CMK (cell line): ENCODE data around the gene AFDN.
"Not testable (repeated sequence)": the region's sequence is repeated elsewhere in the genome, so short reads cannot be mapped to it uniquely, and the experiment has no call there.

ENCODE experiments used
- DNase-seq: peaks from one replicate; pipeline ENCODE4 v3.0.0-alpha.2; 2010; ENCODE audit warnings: low read depth

The AFDN gene

GRCh38 chr6:167956491-167956890, 129.8 kb downstream of the AFDN start:
- DNase-seq: no peak

GRCh38 chr6:167956983-167957492, 130.3 kb downstream of the AFDN start:
- DNase-seq: no peak

- DNase-seq: no peak
Observed at GRCh38 chr6:167957626-167958025, 130.9 kb downstream of the AFDN start.

- DNase-seq: no peak
Observed at GRCh38 chr6:167960579-167960978, 133.9 kb downstream of the AFDN start.

- no peak for DNase-seq
Observed at GRCh38 chr6:167962711-167963110, 136.0 kb downstream of the AFDN start.

- DNase-seq: no peak
Observed at GRCh38 chr6:167963589-167964057, 136.9 kb downstream of the AFDN start.

- no peak for DNase-seq
Observed at GRCh38 chr6:167965592-167966539, 139.2 kb downstream of the AFDN start.

GRCh38 chr6:167966540-167966905, 139.8 kb downstream of the AFDN start:
- DNase-seq: no peak

- peak; percentile 20 for DNase-seq
Observed at GRCh38 chr6:167968091-167968490, 141.4 kb downstream of the AFDN start.

GRCh38 chr6:167970230-167970629, 143.5 kb downstream of the AFDN start:
- DNase-seq: no peak

- no peak for DNase-seq
Observed at GRCh38 chr6:167972193-167972592, 145.5 kb downstream of the AFDN start.

GRCh38 chr6:167973148-167973885, 146.6 kb downstream of the AFDN start:
- no peak for DNase-seq

- no peak for DNase-seq
Observed at GRCh38 chr6:167974640-167975344, 148.1 kb downstream of the AFDN start.

GRCh38 chr6:167975458-167975857, 148.7 kb downstream of the AFDN start:
- no peak for DNase-seq

- DNase-seq: not testable (repeated sequence)
Observed at GRCh38 chr6:167976116-167976657, 149.5 kb downstream of the AFDN start.

GRCh38 chr6:167976708-167977107, 150.0 kb downstream of the AFDN start:
- DNase-seq: no peak

GRCh38 chr6:167977717-167978467, 151.2 kb downstream of the AFDN start:
- DNase-seq: no peak

GRCh38 chr6:167978607-167979006, 151.9 kb downstream of the AFDN start:
- DNase-seq: no peak

GRCh38 chr6:167979436-167980139, 152.9 kb downstream of the AFDN start:
- DNase-seq: no peak

GRCh38 chr6:167980911-167981580, 154.3 kb downstream of the AFDN start:
- no peak for DNase-seq
